ENCODE data around the gene ARFGEF3. TPM values are rescaled to one million over a fixed set of nuclear protein-coding genes. Genes with fewer than 3 reads are reported as not detected.

The ARFGEF3 gene
- total RNA-seq, 1 experiment from 2014 or later, result 0.71 TPM

- H3K4me3 ChIP-seq (ENCODE audit: low read depth, low read length, poor library complexity, severe bottlenecking), result no peak overlapping the region
- POLR2A ChIA-PET (ENCODE audit: low non-redundant PET), result no interaction called here
- H3K4me1 ChIP-seq (ENCODE audit: insufficient read depth, low read length, poor library complexity, severe bottlenecking), result peaks cover 7% of the 10 kb centered on the region
- TF ChIP-seq CTCF (conservative IDR thresholded peaks at IDR 0.05; ENCODE audit: low read depth, low read length) (no peak), EZH2 (IDR thresholded peaks at IDR 0.05; ENCODE audit: borderline replicate concordance, low read depth, low read length, poor library complexity, severe bottlenecking) (no peak)
- no peaks in the 10 kb centered on the region for H3K27me3 ChIP-seq (replicated peaks; ENCODE audit: insufficient read depth, low read depth, low read length, poor library complexity)
- BruUV-seq (replicated peaks), result no TSS peak
- no peaks in the 10 kb centered on the region for H3K9me3 ChIP-seq (ENCODE audit: low read depth, low read length, poor library complexity, severe bottlenecking)
- H3K36me3 ChIP-seq (ENCODE audit: insufficient read depth, low read length, poor library complexity, severe bottlenecking), result no peaks in the 10 kb centered on the region
- H3K27ac ChIP-seq (ENCODE audit: low read depth, low read length, poor library complexity, severe bottlenecking), result no peak overlapping the region
- intact Hi-C loops (cut with micrococcal nuclease; ENCODE audit: unreplicated experiment), result no loop called here
- CTCF ChIA-PET, result no interaction called here
- no peak for DNase-seq (ENCODE audit: low spot score)
These were observed 213.1 kb downstream of the ARFGEF3 start for GRCh38 chr6:138374815-138375214.

GRCh38 chr6:138377042-138377441, 215.3 kb downstream of the ARFGEF3 start:
- H3K4me1 ChIP-seq (ENCODE audit: insufficient read depth, low read length, poor library complexity, severe bottlenecking), result peaks cover 7% of the 10 kb centered on the region
- no peaks in the 10 kb centered on the region for H3K36me3 ChIP-seq (ENCODE audit: insufficient read depth, low read length, poor library complexity, severe bottlenecking)
- POLR2A ChIA-PET (ENCODE audit: low non-redundant PET), result no interaction called here
- intact Hi-C loops (cut with micrococcal nuclease; ENCODE audit: unreplicated experiment), result no loop called here
- no peaks in the 10 kb centered on the region for H3K27me3 ChIP-seq (replicated peaks; ENCODE audit: insufficient read depth, low read depth, low read length, poor library complexity)
- no peak overlapping the region for H3K4me3 ChIP-seq (ENCODE audit: low read depth, low read length, poor library complexity, severe bottlenecking)
- no TSS peak for BruUV-seq (replicated peaks)
- TF ChIP-seq CTCF (conservative IDR thresholded peaks at IDR 0.05; ENCODE audit: low read depth, low read length) (no peak), EZH2 (IDR thresholded peaks at IDR 0.05; ENCODE audit: borderline replicate concordance, low read depth, low read length, poor library complexity, severe bottlenecking) (no peak)
- DNase-seq (ENCODE audit: low spot score), result no peak
- CTCF ChIA-PET, result no interaction called here
- no peak overlapping the region for H3K27ac ChIP-seq (ENCODE audit: low read depth, low read length, poor library complexity, severe bottlenecking)
- H3K9me3 ChIP-seq (ENCODE audit: low read depth, low read length, poor library complexity, severe bottlenecking), result no peaks in the 10 kb centered on the region

GRCh38 chr6:138377844-138378243, 216.1 kb downstream of the ARFGEF3 start, which contains the start of gene SMIM28:
TSS of gene SMIM28 (plus strand) at chr6:138377905. CDS start at chr6:138378073, 168 bp downstream.
- Histone ChIP-seq H3K4me1 (ENCODE audit: insufficient read depth, low read length, poor library complexity, severe bottlenecking) (no peaks in the 10 kb centered on the region), H3K4me3 (ENCODE audit: low read depth, low read length, poor library complexity, severe bottlenecking) (no peak within 1 kb of the TSS), H3K9me3 (ENCODE audit: low read depth, low read length, poor library complexity, severe bottlenecking) (no peaks in the 10 kb centered on the region), H3K27ac (ENCODE audit: low read depth, low read length, poor library complexity, severe bottlenecking) (no peak within 1 kb of the TSS), H3K36me3 (ENCODE audit: insufficient read depth, low read length, poor library complexity, severe bottlenecking) (no peaks in the 10 kb centered on the region), H3K27me3 (replicated peaks; ENCODE audit: insufficient read depth, low read depth, low read length, poor library complexity) (no peaks in the 10 kb centered on the region)
- ChIA-PET CTCF (no interaction called here), POLR2A (ENCODE audit: low non-redundant PET) (no interaction called here)
- intact Hi-C loops (cut with micrococcal nuclease; ENCODE audit: unreplicated experiment), result no loop called here
- no TSS peak for BruUV-seq (replicated peaks)
- TF ChIP-seq EZH2 (IDR thresholded peaks at IDR 0.05; ENCODE audit: borderline replicate concordance, low read depth, low read length, poor library complexity, severe bottlenecking) (no peak), CTCF (conservative IDR thresholded peaks at IDR 0.05; ENCODE audit: low read depth, low read length) (no peak)
- DNase-seq (ENCODE audit: low spot score), result no peak

All from A673 (cell line).